Urinary bladder (tissue), 2 donors: ENCODE measurements around the gene ZNF488. TPM values are rescaled to one million over a fixed set of nuclear protein-coding genes. Genes with fewer than 3 reads are reported as not detected.

Experiments
- polyA plus RNA-seq: library from polyadenylated mRNA; stranded (reverse); fragments of 200-250 nt; gene quantifications from one replicate; pipeline ENCODE4 v1.2.3, GENCODE V29; 2013
- total RNA-seq: library from RNA; depleted of rRNA; stranded (reverse); fragments of >200 nt; gene quantifications from one replicate; pipeline ENCODE4 v1.2.3, GENCODE V29; 2014
- donor health status: healthy.

ZNF488 gene
- total and polyA plus RNA-seq, 2 donors: 0.41 to 0.63 TPM

Other genes starting within 250 kb of the ZNF488 start
- 7.8 TPM for gene GDF10, start 84.1 kb downstream of the ZNF488 start, total RNA-seq
- 1.8 TPM for gene GDF10, start 84.1 kb downstream of the ZNF488 start, polyA plus RNA-seq
- gene GDF2, start 61.8 kb downstream of the ZNF488 start, total RNA-seq: not detected
- gene GDF2, start 61.8 kb downstream of the ZNF488 start, polyA plus RNA-seq: not detected
- not detected for gene RBP3, start 35.9 kb downstream of the ZNF488 start, total RNA-seq
- gene RBP3, start 35.9 kb downstream of the ZNF488 start, polyA plus RNA-seq: not detected
- 7.7 TPM for gene ANXA8, start 99.8 kb upstream of the ZNF488 start, total RNA-seq
- gene ANXA8, start 99.8 kb upstream of the ZNF488 start, polyA plus RNA-seq: 14.3 TPM
- not detected for gene FAM25G, start 107.4 kb upstream of the ZNF488 start, total RNA-seq
- not detected for gene FAM25G, start 107.4 kb upstream of the ZNF488 start, polyA plus RNA-seq
- 7.6 TPM for gene AGAP9, start 139.3 kb upstream of the ZNF488 start, total RNA-seq
- 4.8 TPM for gene AGAP9, start 139.3 kb upstream of the ZNF488 start, polyA plus RNA-seq